Smooth muscle cell of the brain vasculature (primary cell): ENCODE data around the gene MEX3B.
"Not testable (repeated sequence)": the region's sequence is repeated elsewhere in the genome, so short reads cannot be mapped to it uniquely, and the experiment has no call there.

ENCODE experiments used
- DNase-seq: peaks from one replicate; pipeline ENCODE4 v3.0.0-alpha.2; 2012; ENCODE audit warnings: low read depth, low spot score

MEX3B gene

GRCh38 chr15:82005239-82005638, 40.6 kb downstream of the MEX3B start:
- DNase-seq, result no peak

- no peak for DNase-seq
These were observed 41.9 kb downstream of the MEX3B start for GRCh38 chr15:82003916-82004315.

- DNase-seq, result not testable (repeated sequence)
These were observed 50.7 kb downstream of the MEX3B start for GRCh38 chr15:81995081-81995480.

GRCh38 chr15:81992523-81992922, 53.3 kb downstream of the MEX3B start:
- DNase-seq, result no peak
